K562 (cell line): ENCODE results near the gene TIMM44. TPM values are rescaled to one million over a fixed set of nuclear protein-coding genes. Genes with fewer than 3 reads are reported as not detected.

Experiments
- ATAC-seq: fragments of 200-7000 bp; cut with Tn5 transposase; 3 replicates; pipeline ENCODE4 v1.9.1; 2020; ENCODE audit warnings: moderate library complexity
- BruUV-seq: library from RNA; stranded (reverse); fragments of 400-500 nt; replicated peaks from 2 replicates; lab custom pipeline; 2021; lab: Mats Ljungman, UMichigan
- CTCF ChIA-PET: fragments of 300-600 bp; formaldehyde crosslinking; extraction: SDS; loops from one replicate; lab custom pipeline; 2021; ENCODE audit warnings: low intra/inter-chr PET ratio; lab: Yijun Ruan, JAX
- POLR2A ChIA-PET: fragments of 300-600, 350-650 bp; sonication (Branson Sonifier 250); formaldehyde crosslinking; extraction: SDS; loops from one replicate; lab custom pipeline; 2021; ENCODE audit warnings: antibody characterized with exemption, inconsistent platforms; lab: Yijun Ruan, JAX
- DNase-seq, 4 experiments: peaks; one replicate each; pipeline versions ENCODE4 v3.0.0 to v3.0.0-alpha.2; 2011 to 2018; ENCODE audit warnings: low spot score in 3 of 4, mixed read lengths in 3 of 4; ENCODE audit errors: extremely low read depth in 1 of 4
- FAIRE-seq: peaks from 2 replicates; lab custom pipeline; 2011; peaks lifted over from hg19 to GRCh38; lab: Jason Lieb, UNC
- H2AFZ ChIP-seq: 2 replicates; pipeline ENCODE4 v1.6.0; 2011; ENCODE audit warnings: low read depth, low read length, control low read depth, inconsistent platforms
- H3K27ac ChIP-seq: fragments of 200-600 bp; 3 replicates; pipeline ENCODE4 v1.8.0; 2011; ENCODE audit warnings: low read depth, mild to moderate bottlenecking, control low read depth, inconsistent platforms, low read length, moderate library complexity, mixed read lengths; ENCODE audit errors: extremely low read depth
- H3K27me3 ChIP-seq, 2 experiments: fragments of 300-600 bp in 1 of 2; 2 replicates in 1 of 2; 3 replicates in 1 of 2; pipeline versions ENCODE4 v1.6.0 to v1.8.0; 2011; ENCODE audit warnings: inconsistent platforms in 2 of 2, low read length in 2 of 2, mild to moderate bottlenecking in 1 of 2, mixed read lengths in 1 of 2, moderate library complexity in 1 of 2; ENCODE audit not compliant: control insufficient read depth in 2 of 2, insufficient read depth in 2 of 2
- H3K36me3 ChIP-seq: fragments of 300-600 bp; 3 replicates; pipeline ENCODE4 v1.8.0; 2011; ENCODE audit warnings: mild to moderate bottlenecking, low read length, inconsistent platforms; ENCODE audit not compliant: control insufficient read depth, insufficient read depth
- H3K4me1 ChIP-seq, 2 experiments: fragments of 200-600 bp in 1 of 2; replicated peaks in 1 of 2; 2 replicates in 1 of 2; 3 replicates in 1 of 2; pipeline versions ENCODE4 v1.5.1 to v1.8.0; 2011; ENCODE audit warnings: inconsistent platforms in 2 of 2, low read length in 2 of 2, mild to moderate bottlenecking in 1 of 2, mixed read lengths in 1 of 2, moderate library complexity in 1 of 2; ENCODE audit not compliant: control insufficient read depth in 2 of 2, insufficient read depth in 2 of 2
- H3K4me2 ChIP-seq: 2 replicates; pipeline ENCODE4 v1.6.1; 2011; ENCODE audit warnings: low read length, control low read depth, inconsistent platforms, mixed read lengths; ENCODE audit not compliant: insufficient read depth
- H3K4me3 ChIP-seq: fragments of 200-600 bp; sonication (generic), shearing (Covaris generic); 2 replicates; pipeline ENCODE4 v1.5.1; 2016; ENCODE audit warnings: control low read depth, inconsistent platforms
- H3K79me2 ChIP-seq: fragments of 200-600 bp; 3 replicates; pipeline ENCODE4 v1.8.0; 2011; ENCODE audit warnings: low read length, inconsistent platforms; ENCODE audit not compliant: control insufficient read depth, insufficient read depth
- H3K9ac ChIP-seq, 2 experiments: 2 replicates each; pipeline versions ENCODE4 v1.6.0 to v1.6.1; 2011; ENCODE audit warnings: low read depth in 2 of 2, low read length in 2 of 2, control low read depth in 1 of 2, inconsistent platforms in 1 of 2, mild to moderate bottlenecking in 1 of 2, mixed read lengths in 1 of 2; ENCODE audit not compliant: insufficient read depth in 1 of 2
- H3K9me1 ChIP-seq: one replicate; pipeline ENCODE4 v1.6.0; 2011; ENCODE audit warnings: inconsistent platforms, mild to moderate bottlenecking, low read length, moderate library complexity; ENCODE audit not compliant: control insufficient read depth, insufficient read depth
- H3K9me3 ChIP-seq: replicated peaks from 2 replicates; pipeline ENCODE4 v1.5.1; 2011; ENCODE audit warnings: low read depth, low read length, inconsistent platforms; ENCODE audit not compliant: control insufficient read depth, insufficient read depth
- H4K20me1 ChIP-seq: replicated peaks from 2 replicates; pipeline ENCODE4 v1.6.1; 2011; ENCODE audit warnings: low read length, inconsistent platforms, mixed read lengths; ENCODE audit not compliant: control insufficient read depth, insufficient read depth
- DIDO1 ChIP-seq: fragments of 450-650 bp; IDR thresholded peaks from 2 replicates; pipeline ENCODE4 v1.6.1; 2016; ENCODE audit warnings: low read depth, missing biosample characterization, missing genetic modification characterization
- HDAC1 ChIP-seq, 2 experiments: fragments of 450-650 bp; IDR thresholded peaks; 2 replicates each; pipeline ENCODE4 v1.6.1; 2016 to 2017; ENCODE audit warnings: inconsistent platforms in 1 of 2, mild to moderate bottlenecking in 1 of 2, moderate library complexity in 1 of 2
- TOE1 ChIP-seq, 2 experiments: fragments of 450-650 bp in 1 of 2; sonication (generic) in 1 of 2; formaldehyde crosslinking in 1 of 2; IDR thresholded peaks; 2 replicates each; pipeline versions ENCODE4 v1.7.1 to v1.8.0; 2016 to 2022; ENCODE audit warnings: borderline replicate concordance in 2 of 2, mild to moderate bottlenecking in 2 of 2, antibody characterized with exemption in 1 of 2, inconsistent platforms in 1 of 2, low read depth in 1 of 2, missing genetic modification reagents in 1 of 2, moderate library complexity in 1 of 2
- YBX1 ChIP-seq: fragments of 450-650 bp; IDR thresholded peaks from 2 replicates; pipeline ENCODE4 v1.7.1; 2016; ENCODE audit warnings: mild to moderate bottlenecking
- ZNF274 ChIP-seq: IDR thresholded peaks from 2 replicates; pipeline ENCODE4 v1.6.1; 2011; ENCODE audit warnings: low read depth, mild to moderate bottlenecking, low read length, moderate library complexity, borderline replicate concordance
- ZNF384 ChIP-seq: IDR thresholded peaks from 2 replicates; pipeline ENCODE4 v1.6.1; 2012; ENCODE audit warnings: low read depth, low read length, improper control_type of control experiment
- ZNF57 ChIP-seq: fragments of 450-650 bp; formaldehyde crosslinking; IDR thresholded peaks from 2 replicates; pipeline ENCODE4 v1.4.0; 2020; ENCODE audit warnings: mild to moderate bottlenecking, moderate library complexity
- ZNF695 ChIP-seq: fragments of 450-650 bp; formaldehyde crosslinking; IDR thresholded peaks from 2 replicates; pipeline ENCODE4 v1.4.0; 2020; ENCODE audit warnings: mild to moderate bottlenecking, moderate library complexity
- WGBS: fragments of 100-300 bp; shearing (Covaris generic); methylation state at CpG from one replicate; pipeline ENCODE4 v1.1.6; 2016; ENCODE audit warnings: low coverage, mixed read lengths; ENCODE audit not compliant: insufficient coverage; ENCODE audit errors: missing lambda C conversion rate; 5-methylcytosine and 5-hydroxymethylcytosine counted together
- in situ Hi-C: fragments of 300-500 bp; cut with MboI; formaldehyde crosslinking; loops from 4 replicates; pipeline ENCODE4 v1.15.0; 2018; ENCODE audit warnings: inconsistent platforms, mixed read lengths
- intact Hi-C: fragments of 100-400 bp; cut with micrococcal nuclease; formaldehyde crosslinking; loops from 2 replicates; pipeline ENCODE4 v1.14.2; 2022
- polyA plus RNA-seq, 8 experiments: library from polyadenylated mRNA; depleted of rRNA in 4 of 8; stranded (reverse) in 5 of 8; unstranded in 3 of 8; fragments of >200 nt; fragmentation: Nextera tagmentation in 2 of 8; fragmentation: Illumina TruSeq in 1 of 8; extraction: Ambion mirVana in 2 of 8; extraction: Trizol in 1 of 8; gene quantifications; 2 replicates each; pipeline versions ENCODE4 v1.2.1 to v1.2.3, GENCODE V29; 2011 to 2014; ENCODE audit warnings: inconsistent platforms in 1 of 8, missing spikeins in 1 of 8
- total RNA-seq, 7 experiments: library from RNA; depleted of rRNA in 6 of 7; stranded (reverse); fragments of >200 nt in 6 of 7; fragmentation: Illumina TruSeq in 2 of 7; extraction: Trizol in 2 of 7; gene quantifications; 2 replicates each; pipeline versions ENCODE4 v1.2.1 to v1.2.3, GENCODE V29; 2011 to 2021; ENCODE audit warnings: low replicate concordance in 1 of 7
- TF ChIP-seq, protein P1 (sequence below): fragments of 250-450 bp; sonication (Bioruptor Pico); IDR thresholded peaks from 2 replicates; pipeline ENCODE4 v1.5.0; 2022; ENCODE audit warnings: mild to moderate bottlenecking
- TF ChIP-seq, protein P2 (sequence below), 2 experiments: fragments of 450-650 bp; IDR thresholded peaks; 2 replicates each; pipeline ENCODE4 v1.6.1; 2016
- TF ChIP-seq, protein P3 (sequence below): fragments of 250-450 bp; sonication (Bioruptor Pico); IDR thresholded peaks from 2 replicates; pipeline ENCODE4 v1.5.0; 2020; ENCODE audit warnings: mild to moderate bottlenecking
- TF ChIP-seq, protein P4 (sequence below): sonication (generic); formaldehyde crosslinking; IDR thresholded peaks from 2 replicates; pipeline ENCODE4 v1.8.1; 2022; ENCODE audit warnings: missing genetic modification reagents
- TF ChIP-seq, protein P5 (sequence below): sonication (generic); formaldehyde crosslinking; IDR thresholded peaks from 2 replicates; pipeline ENCODE4 v1.4.0; 2020; ENCODE audit warnings: mild to moderate bottlenecking, missing genetic modification reagents

TIMM44 gene
- total and polyA plus RNA-seq, 9 of the 15 experiments (the other 6 are each of a cell fraction or from before 2014, with no cell fraction given) = 10.3 to 231 (median 89.3) TPM

DNA sequence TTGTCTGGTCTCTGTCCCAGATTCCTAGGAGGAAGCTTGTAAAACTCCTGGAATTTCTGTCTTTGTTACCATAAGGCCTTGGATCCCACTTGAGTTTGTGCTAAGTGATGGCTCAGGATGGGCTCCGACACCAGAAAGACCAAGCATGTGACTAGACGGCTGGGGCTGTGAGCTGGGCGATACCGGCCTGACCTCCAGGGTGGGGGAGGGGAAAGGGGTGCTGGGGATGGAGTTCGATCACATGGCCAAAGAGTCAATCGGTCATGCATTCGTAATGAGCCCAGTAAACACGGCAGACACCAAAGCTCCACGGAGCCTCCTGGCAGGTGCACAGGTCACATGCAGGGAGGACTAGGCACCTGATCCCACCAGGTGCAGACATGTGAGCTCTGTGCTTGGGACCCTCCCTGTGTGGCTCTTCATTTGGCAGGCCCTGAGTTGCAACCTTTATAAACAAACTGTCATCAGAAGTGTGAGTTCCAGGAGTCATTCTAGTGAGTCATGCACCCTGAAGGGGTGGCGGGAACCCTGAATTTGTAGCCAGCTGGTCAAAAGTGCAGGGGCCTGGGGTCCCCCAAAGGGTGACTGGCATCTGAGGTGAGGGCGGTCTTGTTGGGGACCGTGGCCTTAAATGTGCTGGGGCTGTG, 34.8 kb upstream of the TIMM44 start:
- Histone ChIP-seq H2AFZ (no peak overlapping the region), H3K36me3 (peaks cover 93% of the 10 kb centered on the region), H3K9ac (no peak overlapping the region), H4K20me1 (peaks cover 22% of the 10 kb centered on the region), H3K4me1 (peaks cover 12 to 43% of the 10 kb centered on the region in 2 experiments; a peak in 4 of 5 replicates), H3K27me3 (no peaks in the 10 kb centered on the region), H3K9me1 (peaks cover 3% of the 10 kb centered on the region), H3K9me3 (no peaks in the 10 kb centered on the region), H3K4me3 (no peak overlapping the region), H3K27ac (no peak overlapping the region), H3K79me2 (peaks cover 37% of the 10 kb centered on the region; the same call in 2 of the 3 replicates), H3K4me2 (no peak overlapping the region)
- ATAC-seq = no peak
- in situ Hi-C loops (no loop called here), intact Hi-C loops (no loop called here)
- BruUV-seq = no TSS peak
- WGBS = 88% methylated on average over 10 of the region's 12 CpGs
- POLR2A ChIA-PET = interaction anchor here (1.1 kb wide), 1 partner anchor 14 kb away, joined by 3 read pairs; no protein-coding TSS in a partner anchor
- CTCF ChIA-PET = no interaction called here
- DNase-seq = no peak
- FAIRE-seq = no peak
- TF ChIP-seq, protein P1, sequence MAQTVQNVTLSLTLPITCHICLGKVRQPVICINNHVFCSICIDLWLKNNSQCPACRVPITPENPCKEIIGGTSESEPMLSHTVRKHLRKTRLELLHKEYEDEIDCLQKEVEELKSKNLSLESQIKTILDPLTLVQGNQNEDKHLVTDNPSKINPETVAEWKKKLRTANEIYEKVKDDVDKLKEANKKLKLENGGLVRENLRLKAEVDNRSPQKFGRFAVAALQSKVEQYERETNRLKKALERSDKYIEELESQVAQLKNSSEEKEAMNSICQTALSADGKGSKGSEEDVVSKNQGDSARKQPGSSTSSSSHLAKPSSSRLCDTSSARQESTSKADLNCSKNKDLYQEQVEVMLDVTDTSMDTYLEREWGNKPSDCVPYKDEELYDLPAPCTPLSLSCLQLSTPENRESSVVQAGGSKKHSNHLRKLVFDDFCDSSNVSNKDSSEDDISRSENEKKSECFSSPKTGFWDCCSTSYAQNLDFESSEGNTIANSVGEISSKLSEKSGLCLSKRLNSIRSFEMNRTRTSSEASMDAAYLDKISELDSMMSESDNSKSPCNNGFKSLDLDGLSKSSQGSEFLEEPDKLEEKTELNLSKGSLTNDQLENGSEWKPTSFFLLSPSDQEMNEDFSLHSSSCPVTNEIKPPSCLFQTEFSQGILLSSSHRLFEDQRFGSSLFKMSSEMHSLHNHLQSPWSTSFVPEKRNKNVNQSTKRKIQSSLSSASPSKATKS (CRISPR knock-in tag) = no peak
- TF ChIP-seq DIDO1 (tag) = no peak
- no peak for TF ChIP-seq HDAC1 (IDR thresholded peaks at IDR 0.05)
- TF ChIP-seq, protein P2, sequence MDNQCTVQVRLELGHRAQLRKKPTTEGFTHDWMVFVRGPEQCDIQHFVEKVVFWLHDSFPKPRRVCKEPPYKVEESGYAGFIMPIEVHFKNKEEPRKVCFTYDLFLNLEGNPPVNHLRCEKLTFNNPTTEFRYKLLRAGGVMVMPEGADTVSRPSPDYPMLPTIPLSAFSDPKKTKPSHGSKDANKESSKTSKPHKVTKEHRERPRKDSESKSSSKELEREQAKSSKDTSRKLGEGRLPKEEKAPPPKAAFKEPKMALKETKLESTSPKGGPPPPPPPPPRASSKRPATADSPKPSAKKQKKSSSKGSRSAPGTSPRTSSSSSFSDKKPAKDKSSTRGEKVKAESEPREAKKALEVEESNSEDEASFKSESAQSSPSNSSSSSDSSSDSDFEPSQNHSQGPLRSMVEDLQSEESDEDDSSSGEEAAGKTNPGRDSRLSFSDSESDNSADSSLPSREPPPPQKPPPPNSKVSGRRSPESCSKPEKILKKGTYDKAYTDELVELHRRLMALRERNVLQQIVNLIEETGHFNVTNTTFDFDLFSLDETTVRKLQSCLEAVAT (IDR thresholded peaks at IDR 0.05) = no peak
- no peak for TF ChIP-seq ZNF57 (CRISPR knock-in tag)
- TF ChIP-seq, protein P3, sequence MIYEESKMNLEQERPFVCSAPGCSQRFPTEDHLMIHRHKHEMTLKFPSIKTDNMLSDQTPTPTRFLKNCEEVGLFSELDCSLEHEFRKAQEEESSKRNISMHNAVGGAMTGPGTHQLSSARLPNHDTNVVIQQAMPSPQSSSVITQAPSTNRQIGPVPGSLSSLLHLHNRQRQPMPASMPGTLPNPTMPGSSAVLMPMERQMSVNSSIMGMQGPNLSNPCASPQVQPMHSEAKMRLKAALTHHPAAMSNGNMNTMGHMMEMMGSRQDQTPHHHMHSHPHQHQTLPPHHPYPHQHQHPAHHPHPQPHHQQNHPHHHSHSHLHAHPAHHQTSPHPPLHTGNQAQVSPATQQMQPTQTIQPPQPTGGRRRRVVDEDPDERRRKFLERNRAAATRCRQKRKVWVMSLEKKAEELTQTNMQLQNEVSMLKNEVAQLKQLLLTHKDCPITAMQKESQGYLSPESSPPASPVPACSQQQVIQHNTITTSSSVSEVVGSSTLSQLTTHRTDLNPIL (CRISPR knock-in tag) = no peak
- TF ChIP-seq, protein P4, sequence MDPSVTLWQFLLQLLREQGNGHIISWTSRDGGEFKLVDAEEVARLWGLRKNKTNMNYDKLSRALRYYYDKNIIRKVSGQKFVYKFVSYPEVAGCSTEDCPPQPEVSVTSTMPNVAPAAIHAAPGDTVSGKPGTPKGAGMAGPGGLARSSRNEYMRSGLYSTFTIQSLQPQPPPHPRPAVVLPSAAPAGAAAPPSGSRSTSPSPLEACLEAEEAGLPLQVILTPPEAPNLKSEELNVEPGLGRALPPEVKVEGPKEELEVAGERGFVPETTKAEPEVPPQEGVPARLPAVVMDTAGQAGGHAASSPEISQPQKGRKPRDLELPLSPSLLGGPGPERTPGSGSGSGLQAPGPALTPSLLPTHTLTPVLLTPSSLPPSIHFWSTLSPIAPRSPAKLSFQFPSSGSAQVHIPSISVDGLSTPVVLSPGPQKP (CRISPR knock-in tag) = no peak
- TF ChIP-seq ZNF384 = no peak
- TF ChIP-seq, protein P5, sequence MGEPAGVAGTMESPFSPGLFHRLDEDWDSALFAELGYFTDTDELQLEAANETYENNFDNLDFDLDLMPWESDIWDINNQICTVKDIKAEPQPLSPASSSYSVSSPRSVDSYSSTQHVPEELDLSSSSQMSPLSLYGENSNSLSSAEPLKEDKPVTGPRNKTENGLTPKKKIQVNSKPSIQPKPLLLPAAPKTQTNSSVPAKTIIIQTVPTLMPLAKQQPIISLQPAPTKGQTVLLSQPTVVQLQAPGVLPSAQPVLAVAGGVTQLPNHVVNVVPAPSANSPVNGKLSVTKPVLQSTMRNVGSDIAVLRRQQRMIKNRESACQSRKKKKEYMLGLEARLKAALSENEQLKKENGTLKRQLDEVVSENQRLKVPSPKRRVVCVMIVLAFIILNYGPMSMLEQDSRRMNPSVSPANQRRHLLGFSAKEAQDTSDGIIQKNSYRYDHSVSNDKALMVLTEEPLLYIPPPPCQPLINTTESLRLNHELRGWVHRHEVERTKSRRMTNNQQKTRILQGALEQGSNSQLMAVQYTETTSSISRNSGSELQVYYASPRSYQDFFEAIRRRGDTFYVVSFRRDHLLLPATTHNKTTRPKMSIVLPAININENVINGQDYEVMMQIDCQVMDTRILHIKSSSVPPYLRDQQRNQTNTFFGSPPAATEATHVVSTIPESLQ (CRISPR knock-in tag) = no peak
- TF ChIP-seq TOE1 (IDR thresholded peaks at IDR 0.05; ENCODE audit: borderline replicate concordance) = no peak
- TF ChIP-seq TOE1 (CRISPR knock-in tag; IDR thresholded peaks at IDR 0.05; ENCODE audit: borderline replicate concordance, low read depth) = no peak
- TF ChIP-seq ZNF274 = no peak
- no peak for TF ChIP-seq YBX1
- no peak for TF ChIP-seq ZNF695 (CRISPR knock-in tag)
